Omental fat pad (tissue), 4 donors: Measurements from ENCODE around the gene FNBP1. TPM values are rescaled to one million over a fixed set of nuclear protein-coding genes. Genes with fewer than 3 reads are reported as not detected.

Experiments
- ATAC-seq: fragments of 150-250 bp; one replicate; pipeline ENCODE4 v1.9.1; 2016; ENCODE audit warnings: mild to moderate bottlenecking, moderate library complexity; ENCODE audit not compliant: low FRiP score
- DNase-seq: peaks from one replicate; pipeline ENCODE4 v3.0.0-alpha.2; 2019; ENCODE audit warnings: low spot score
- CTCF ChIP-seq, 3 donors: fragments of 450-650 bp; IDR thresholded peaks; one replicate each; pipeline ENCODE4 v1.5.1; 2016 to 2017; ENCODE audit warnings: antibody characterized with exemption in 3 of 3, mild to moderate bottlenecking in 3 of 3, moderate library complexity in 2 of 3
- total RNA-seq, 4 donors: library from RNA; depleted of rRNA; stranded (reverse); fragments of >200 nt; gene quantifications; one replicate each; pipeline ENCODE4 v1.1.0, GENCODE V29; 2016

The FNBP1 gene
- total RNA-seq, 4 donors from 2014 or later: 38.7 to 53.4 (median 45.9) TPM

- no peak for TF ChIP-seq CTCF (IDR thresholded peaks at IDR 0.05)
- ATAC-seq (no peak), DNase-seq (no peak)
Measured at GRCh38 chr9:129916707-129917106, 126.3 kb downstream of the FNBP1 start.

- no peak for TF ChIP-seq CTCF (IDR thresholded peaks at IDR 0.05)
- DNase-seq (no peak), ATAC-seq (no peak)
Measured at GRCh38 chr9:129914051-129914450, 128.9 kb downstream of the FNBP1 start.

- ATAC-seq (peak; percentile 98), DNase-seq (no peak)
- TF ChIP-seq CTCF (IDR thresholded peaks at IDR 0.05): no peak
Measured at GRCh38 chr9:129910628-129911567, 132.1 kb downstream of the FNBP1 start.

- ATAC-seq: no peak
- no peak for DNase-seq
- TF ChIP-seq CTCF (IDR thresholded peaks at IDR 0.05): no peak
Measured at GRCh38 chr9:129909851-129910250, 133.1 kb downstream of the FNBP1 start.

GRCh38 chr9:129908906-129909305 is 134.1 kb downstream of the FNBP1 start:
- DNase-seq (no peak), ATAC-seq (no peak)
- no peak for TF ChIP-seq CTCF (IDR thresholded peaks at IDR 0.05)

GRCh38 chr9:129907201-129907600 is 135.8 kb downstream of the FNBP1 start:
- ATAC-seq (no peak), DNase-seq (no peak)
- no peak for TF ChIP-seq CTCF (IDR thresholded peaks at IDR 0.05)

- no peak for ATAC-seq
- TF ChIP-seq CTCF (IDR thresholded peaks at IDR 0.05): no peak
Measured at GRCh38 chr9:129906298-129906697, 136.7 kb downstream of the FNBP1 start.

More at GRCh38 chr9:129906298-129906697, 136.7 kb downstream of the FNBP1 start:
- no peak for DNase-seq
